Type B pancreatic cell (in vitro differentiated cells): ENCODE measurements around the gene PPM1B. TPM values are rescaled to one million over a fixed set of nuclear protein-coding genes. Genes with fewer than 3 reads are reported as not detected.

Source experiments
- DNase-seq: peaks from one replicate; pipeline ENCODE4 v3.0.0; 2021; ENCODE audit warnings: mixed read lengths; ENCODE audit not compliant: unreplicated experiment; ENCODE audit errors: extremely low spot score
- H3K27ac Mint-ChIP-seq: 2 replicates; pipeline ENCODE4 v1.8.0; 2021; ENCODE audit warnings: mild to moderate bottlenecking, mixed read lengths
- H3K27me3 Mint-ChIP-seq: 2 replicates; pipeline ENCODE4 v1.8.0; 2021; ENCODE audit warnings: mixed read lengths
- H3K36me3 Mint-ChIP-seq: 2 replicates; pipeline ENCODE4 v1.8.0; 2021; ENCODE audit warnings: mixed read lengths
- H3K4me1 Mint-ChIP-seq: one replicate; pipeline ENCODE4 v1.8.0; 2021; ENCODE audit warnings: mixed read lengths; ENCODE audit not compliant: unreplicated experiment
- H3K4me3 Mint-ChIP-seq: 2 replicates; pipeline ENCODE4 v1.8.0; 2021; ENCODE audit warnings: mild to moderate bottlenecking, mixed read lengths
- H3K9me3 Mint-ChIP-seq: 2 replicates; pipeline ENCODE4 v1.8.0; 2021; ENCODE audit warnings: mixed read lengths
- CTCF ChIP-seq: fragments of 200-600 bp; sonication (generic); conservative IDR thresholded peaks from 2 replicates; pipeline ENCODE4 v1.5.0; 2021; ENCODE audit warnings: antibody characterized with exemption, mild to moderate bottlenecking
- total RNA-seq: library from RNA; stranded (reverse); gene quantifications from 2 replicates; pipeline ENCODE4 v1.2.1, GENCODE V29; 2021; ENCODE audit warnings: low replicate concordance

Gene PPM1B
- total RNA-seq, 1 donor from 2014 or later, result 42.5 TPM

- Mint-ChIP-seq H3K4me1 (peaks cover 5% of the 10 kb centered on the region), H3K27ac (no peak overlapping the region), H3K9me3 (no peaks in the 10 kb centered on the region), H3K4me3 (no peak overlapping the region), H3K27me3 (no peaks in the 10 kb centered on the region), H3K36me3 (peaks cover 9% of the 10 kb centered on the region)
- DNase-seq, result no peak
- TF ChIP-seq CTCF, result no peak
These were observed 61.7 kb downstream of the PPM1B start for GRCh38 chr2:44230378-44230777.

- Mint-ChIP-seq H3K27me3 (no peaks in the 10 kb centered on the region), H3K4me3 (no peak overlapping the region)
These were observed 64.9 kb downstream of the PPM1B start for GRCh38 chr2:44233450-44234128.

GRCh38 chr2:44237221-44237620, 68.5 kb downstream of the PPM1B start:
- Mint-ChIP-seq H3K27ac (no peak overlapping the region), H3K27me3 (no peaks in the 10 kb centered on the region), H3K4me1 (peaks cover 5% of the 10 kb centered on the region), H3K36me3 (peaks cover 2% of the 10 kb centered on the region), H3K9me3 (no peaks in the 10 kb centered on the region), H3K4me3 (no peak overlapping the region)
- no peak for TF ChIP-seq CTCF
- no peak for DNase-seq

More at GRCh38 chr2:44233450-44234128, 64.9 kb downstream of the PPM1B start:
- TF ChIP-seq CTCF, result no peak
- DNase-seq, result no peak
- Mint-ChIP-seq H3K36me3 (peaks cover 5% of the 10 kb centered on the region), H3K4me1 (peaks cover 5% of the 10 kb centered on the region), H3K9me3 (no peaks in the 10 kb centered on the region), H3K27ac (peak overlapping the region; percentile 62)

- H3K9me3 Mint-ChIP-seq, result no peaks in the 10 kb centered on the region
- no peak overlapping the region for H3K27ac Mint-ChIP-seq
- H3K4me3 Mint-ChIP-seq, result no peak overlapping the region
- no peaks in the 10 kb centered on the region for H3K27me3 Mint-ChIP-seq
- no peak for TF ChIP-seq CTCF
- H3K36me3 Mint-ChIP-seq, result no peaks in the 10 kb centered on the region
- peaks cover 15% of the 10 kb centered on the region for H3K4me1 Mint-ChIP-seq
- DNase-seq, result no peak
These were observed 74.2 kb downstream of the PPM1B start for GRCh38 chr2:44242904-44243303.

GRCh38 chr2:44244135-44244871, 75.6 kb downstream of the PPM1B start:
- Mint-ChIP-seq H3K4me1 (peaks cover 15% of the 10 kb centered on the region), H3K36me3 (no peaks in the 10 kb centered on the region), H3K4me3 (peak overlapping the region; percentile 84), H3K27ac (no peak overlapping the region), H3K27me3 (no peaks in the 10 kb centered on the region), H3K9me3 (no peaks in the 10 kb centered on the region)
- DNase-seq, result no peak
- TF ChIP-seq CTCF, result peak; percentile 81
